Measurements from ENCODE around the gene RNF224. TPM values are rescaled to one million over a fixed set of nuclear protein-coding genes. Genes with fewer than 3 reads are reported as not detected.

RNF224 gene
- total and polyA plus RNA-seq, 10 of the 15 experiments (the other 5 are each of a cell fraction or from before 2014, with no cell fraction given), result not detected

DNA sequence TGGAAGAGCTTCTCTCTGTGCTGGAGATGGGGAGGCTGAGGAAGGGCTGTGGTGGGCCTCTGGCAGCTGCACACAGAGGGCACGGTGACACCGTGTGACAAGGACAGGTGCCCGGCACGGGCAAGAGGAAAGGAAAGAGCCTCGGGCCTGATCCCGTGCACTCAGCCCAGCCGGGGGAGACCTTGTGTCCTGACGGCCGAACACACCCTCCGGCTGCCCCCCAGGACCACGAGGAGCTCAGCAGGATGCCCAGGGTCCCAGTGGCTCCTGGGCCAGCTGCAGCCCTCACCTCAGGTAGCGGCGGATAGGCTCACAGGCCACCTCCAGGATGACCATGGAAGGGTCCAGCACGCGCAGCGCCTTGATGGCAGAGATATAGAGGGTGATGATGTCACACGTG, 44.5 kb upstream of the RNF224 start:
- no peak overlapping the region for H3K27ac ChIP-seq (ENCODE audit: control insufficient read depth, insufficient read depth)
- peaks cover 15% of the 10 kb centered on the region for H3K4me1 ChIP-seq (ENCODE audit: control insufficient read depth, insufficient read depth, low read length)
- no TSS peak for BruUV-seq (replicated peaks)
- CTCF ChIA-PET, result no interaction called here
- RAD21 ChIA-PET (ENCODE audit: unreplicated experiment), result no interaction called here
- H2AFZ ChIP-seq (ENCODE audit: control insufficient read depth, low read depth, low read length), result no peak overlapping the region
- no peaks in the 10 kb centered on the region for H4K20me1 ChIP-seq (ENCODE audit: control insufficient read depth, insufficient read depth)
- no peak for FAIRE-seq
- peaks cover 15% of the 10 kb centered on the region for H3K79me2 ChIP-seq (ENCODE audit: control insufficient read depth, insufficient read depth, low read length)
- POLR2A ChIA-PET, result interaction anchor here (1.0 kb wide), 1 partner anchor 26 kb away, joined by 11 read pairs; no protein-coding TSS in a partner anchor
- no peak overlapping the region for H3K4me2 ChIP-seq (ENCODE audit: control insufficient read depth, insufficient read depth)
- DNase-seq (ENCODE audit: low read depth, low spot score), result no peak
- intact Hi-C loops (cut with micrococcal nuclease; ENCODE audit: unreplicated experiment) (no loop called here), in situ Hi-C loops (cut with MboI) (no loop called here)
- TF ChIP-seq PML (IDR thresholded peaks at IDR 0.05; ENCODE audit: low read length) (no peak), JUND (IDR thresholded peaks at IDR 0.05; ENCODE audit: low read depth, low read length) (no peak), POLR2AphosphoS5 (IDR thresholded peaks at IDR 0.05; ENCODE audit: low read length) (no peak), TCF3 (IDR thresholded peaks at IDR 0.05; ENCODE audit: borderline replicate concordance, insufficient read depth, low read depth, low read length) (no peak), MYC (IDR thresholded peaks at IDR 0.05; ENCODE audit: insufficient read depth, insufficient read length, insufficient replicate concordance, low read length, severe bottlenecking) (no peak), REST (IDR thresholded peaks at IDR 0.05; ENCODE audit: low read depth, low read length) (no peak), CHD4 (IDR thresholded peaks at IDR 0.05) (no peak)
- TF ChIP-seq, protein P1, sequence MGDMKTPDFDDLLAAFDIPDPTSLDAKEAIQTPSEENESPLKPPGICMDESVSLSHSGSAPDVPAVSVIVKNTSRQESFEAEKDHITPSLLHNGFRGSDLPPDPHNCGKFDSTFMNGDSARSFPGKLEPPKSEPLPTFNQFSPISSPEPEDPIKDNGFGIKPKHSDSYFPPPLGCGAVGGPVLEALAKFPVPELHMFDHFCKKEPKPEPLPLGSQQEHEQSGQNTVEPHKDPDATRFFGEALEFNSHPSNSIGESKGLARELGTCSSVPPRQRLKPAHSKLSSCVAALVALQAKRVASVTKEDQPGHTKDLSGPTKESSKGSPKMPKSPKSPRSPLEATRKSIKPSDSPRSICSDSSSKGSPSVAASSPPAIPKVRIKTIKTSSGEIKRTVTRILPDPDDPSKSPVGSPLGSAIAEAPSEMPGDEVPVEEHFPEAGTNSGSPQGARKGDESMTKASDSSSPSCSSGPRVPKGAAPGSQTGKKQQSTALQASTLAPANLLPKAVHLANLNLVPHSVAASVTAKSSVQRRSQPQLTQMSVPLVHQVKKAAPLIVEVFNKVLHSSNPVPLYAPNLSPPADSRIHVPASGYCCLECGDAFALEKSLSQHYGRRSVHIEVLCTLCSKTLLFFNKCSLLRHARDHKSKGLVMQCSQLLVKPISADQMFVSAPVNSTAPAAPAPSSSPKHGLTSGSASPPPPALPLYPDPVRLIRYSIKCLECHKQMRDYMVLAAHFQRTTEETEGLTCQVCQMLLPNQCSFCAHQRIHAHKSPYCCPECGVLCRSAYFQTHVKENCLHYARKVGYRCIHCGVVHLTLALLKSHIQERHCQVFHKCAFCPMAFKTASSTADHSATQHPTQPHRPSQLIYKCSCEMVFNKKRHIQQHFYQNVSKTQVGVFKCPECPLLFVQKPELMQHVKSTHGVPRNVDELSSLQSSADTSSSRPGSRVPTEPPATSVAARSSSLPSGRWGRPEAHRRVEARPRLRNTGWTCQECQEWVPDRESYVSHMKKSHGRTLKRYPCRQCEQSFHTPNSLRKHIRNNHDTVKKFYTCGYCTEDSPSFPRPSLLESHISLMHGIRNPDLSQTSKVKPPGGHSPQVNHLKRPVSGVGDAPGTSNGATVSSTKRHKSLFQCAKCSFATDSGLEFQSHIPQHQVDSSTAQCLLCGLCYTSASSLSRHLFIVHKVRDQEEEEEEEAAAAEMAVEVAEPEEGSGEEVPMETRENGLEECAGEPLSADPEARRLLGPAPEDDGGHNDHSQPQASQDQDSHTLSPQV (IDR thresholded peaks at IDR 0.05), result no peak
- no peak overlapping the region for H3K9ac ChIP-seq (ENCODE audit: control insufficient read depth, insufficient read depth, low read length)
- no peaks in the 10 kb centered on the region for H3K27me3 ChIP-seq (replicated peaks in 1 of 2; ENCODE audit: control insufficient read depth in 2 of 2, insufficient read depth in 2 of 2, low read length in 1 of 2)
- ATAC-seq, result no peak
- no peak overlapping the region for H3K4me3 ChIP-seq
- H3K9me3 ChIP-seq (replicated peaks; ENCODE audit: control insufficient read depth, insufficient read depth, low read length), result no peaks in the 10 kb centered on the region
- 92% methylated on average over 14 of the region's 17 CpGs for WGBS (ENCODE audit: insufficient coverage, insufficient replicate concordance, low lambda C conversion rate, missing lambda C conversion rate)
- peaks cover 7 to 28% of the 10 kb centered on the region in 2 experiments for H3K36me3 ChIP-seq (ENCODE audit: control insufficient read depth in 2 of 2, insufficient read depth in 2 of 2, low read length in 1 of 2)
- SMC1A ChIA-PET (ENCODE audit: uncharacterized antibody, unreplicated experiment), result no interaction called here

Measured in GM12878 (cell line).